ENCODE measurements around the gene MDM4.
"Not testable (repeated sequence)": the region's sequence is repeated elsewhere in the genome, so short reads cannot be mapped to it uniquely, and the experiment has no call there.

- not testable (repeated sequence) for TF ChIP-seq POLR2A (IDR thresholded peaks at IDR 0.05)
- TF ChIP-seq, protein P1, sequence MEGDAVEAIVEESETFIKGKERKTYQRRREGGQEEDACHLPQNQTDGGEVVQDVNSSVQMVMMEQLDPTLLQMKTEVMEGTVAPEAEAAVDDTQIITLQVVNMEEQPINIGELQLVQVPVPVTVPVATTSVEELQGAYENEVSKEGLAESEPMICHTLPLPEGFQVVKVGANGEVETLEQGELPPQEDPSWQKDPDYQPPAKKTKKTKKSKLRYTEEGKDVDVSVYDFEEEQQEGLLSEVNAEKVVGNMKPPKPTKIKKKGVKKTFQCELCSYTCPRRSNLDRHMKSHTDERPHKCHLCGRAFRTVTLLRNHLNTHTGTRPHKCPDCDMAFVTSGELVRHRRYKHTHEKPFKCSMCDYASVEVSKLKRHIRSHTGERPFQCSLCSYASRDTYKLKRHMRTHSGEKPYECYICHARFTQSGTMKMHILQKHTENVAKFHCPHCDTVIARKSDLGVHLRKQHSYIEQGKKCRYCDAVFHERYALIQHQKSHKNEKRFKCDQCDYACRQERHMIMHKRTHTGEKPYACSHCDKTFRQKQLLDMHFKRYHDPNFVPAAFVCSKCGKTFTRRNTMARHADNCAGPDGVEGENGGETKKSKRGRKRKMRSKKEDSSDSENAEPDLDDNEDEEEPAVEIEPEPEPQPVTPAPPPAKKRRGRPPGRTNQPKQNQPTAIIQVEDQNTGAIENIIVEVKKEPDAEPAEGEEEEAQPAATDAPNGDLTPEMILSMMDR (IDR thresholded peaks at IDR 0.05) = not testable (repeated sequence)
Observed at GRCh38 chr1:204560002-204560401, 43.8 kb downstream of the MDM4 start.
